ENCODE data around the gene GHR. TPM values are rescaled to one million over a fixed set of nuclear protein-coding genes. Genes with fewer than 3 reads are reported as not detected.

The GHR gene
- total RNA-seq, 1 donor from 2014 or later: 2.3 TPM

- H3K79me2 ChIP-seq (ENCODE audit: insufficient read depth, low read length): no peaks in the 10 kb centered on the region
- Mint-ChIP-seq H3K9me3 (ENCODE audit: unreplicated experiment) (peaks cover 2% of the 10 kb centered on the region), H3K27me3 (ENCODE audit: low read depth, unreplicated experiment) (no peaks in the 10 kb centered on the region), H3K27ac (ENCODE audit: unreplicated experiment) (no peak overlapping the region), H3K4me1 (ENCODE audit: low read depth, unreplicated experiment) (no peaks in the 10 kb centered on the region), H3K4me3 (ENCODE audit: unreplicated experiment) (no peak overlapping the region), H3K36me3 (ENCODE audit: low read depth, unreplicated experiment) (no peaks in the 10 kb centered on the region)
- no peaks in the 10 kb centered on the region for H3K27me3 ChIP-seq (ENCODE audit: insufficient read depth, low read length)
- H3K36me3 ChIP-seq (ENCODE audit: insufficient read depth, low read length): no peaks in the 10 kb centered on the region
- H3K27ac ChIP-seq (ENCODE audit: low read depth, low read length): no peak overlapping the region
- TF ChIP-seq EZH2 (IDR thresholded peaks at IDR 0.05; ENCODE audit: insufficient read depth, low read length): no peak
- TF ChIP-seq CTCF (IDR thresholded peaks at IDR 0.05; ENCODE audit: insufficient read depth, low read depth, low read length): no peak
- no peaks in the 10 kb centered on the region for H4K20me1 ChIP-seq (ENCODE audit: insufficient read depth, low read length)
- H2AFZ ChIP-seq (ENCODE audit: low read depth, low read length): no peak overlapping the region
- no peaks in the 10 kb centered on the region for H3K9me3 ChIP-seq (ENCODE audit: insufficient read depth, low read depth, low read length)
- no peaks in the 10 kb centered on the region for H3K4me1 ChIP-seq (ENCODE audit: insufficient read depth, low read length)
- no peak overlapping the region for H3K9ac ChIP-seq (ENCODE audit: low read length)
- no peak overlapping the region for H3K4me3 ChIP-seq (ENCODE audit: insufficient read depth, low read depth, low read length)
- DNase-seq (ENCODE audit: low read depth) (no peak), FAIRE-seq (no peak)
- no peak overlapping the region for H3K4me2 ChIP-seq (ENCODE audit: low read length)
These were observed 33.1 kb upstream of the GHR start for GRCh38 chr5:42390115-42390514.

- no peak overlapping the region for H2AFZ ChIP-seq (ENCODE audit: low read depth, low read length)
These were observed 30.3 kb upstream of the GHR start for GRCh38 chr5:42392917-42393316.

More at GRCh38 chr5:42392917-42393316, 30.3 kb upstream of the GHR start:
- no peaks in the 10 kb centered on the region for H3K36me3 Mint-ChIP-seq (ENCODE audit: low read depth, unreplicated experiment)
- no peak overlapping the region for H3K4me3 ChIP-seq (ENCODE audit: insufficient read depth, low read depth, low read length)
- H3K9me3 ChIP-seq (ENCODE audit: insufficient read depth, low read depth, low read length): no peaks in the 10 kb centered on the region
- H3K4me2 ChIP-seq (ENCODE audit: low read length): no peak overlapping the region
- DNase-seq (ENCODE audit: low read depth) (no peak), FAIRE-seq (no peak)
- no peak overlapping the region for H3K27ac ChIP-seq (ENCODE audit: low read depth, low read length)
- H3K4me3 Mint-ChIP-seq (ENCODE audit: unreplicated experiment): no peak overlapping the region
- H3K9ac ChIP-seq (ENCODE audit: low read length): no peak overlapping the region
- no peaks in the 10 kb centered on the region for H3K4me1 Mint-ChIP-seq (ENCODE audit: low read depth, unreplicated experiment)
- peaks cover 3% of the 10 kb centered on the region for H3K9me3 Mint-ChIP-seq (ENCODE audit: unreplicated experiment)
- no peaks in the 10 kb centered on the region for H3K4me1 ChIP-seq (ENCODE audit: insufficient read depth, low read length)
- H3K27me3 Mint-ChIP-seq (ENCODE audit: low read depth, unreplicated experiment): no peaks in the 10 kb centered on the region
- no peak overlapping the region for H3K27ac Mint-ChIP-seq (ENCODE audit: unreplicated experiment)
- H3K36me3 ChIP-seq (ENCODE audit: insufficient read depth, low read length): no peaks in the 10 kb centered on the region
- H3K27me3 ChIP-seq (ENCODE audit: insufficient read depth, low read length): no peaks in the 10 kb centered on the region
- TF ChIP-seq CTCF (IDR thresholded peaks at IDR 0.05; ENCODE audit: insufficient read depth, low read depth, low read length) (no peak), EZH2 (IDR thresholded peaks at IDR 0.05; ENCODE audit: insufficient read depth, low read length) (no peak)
- H4K20me1 ChIP-seq (ENCODE audit: insufficient read depth, low read length): no peaks in the 10 kb centered on the region
- H3K79me2 ChIP-seq (ENCODE audit: insufficient read depth, low read length): no peaks in the 10 kb centered on the region
